Activated naive CD4-positive, alpha-beta T cell (primary cell): ENCODE measurements around the gene SLF2.

Experiments
- DNase-seq, 4 experiments: peaks; one replicate each; lab custom pipeline; 2025; lab: John Stamatoyannopoulos, UW

Gene SLF2, protein sequence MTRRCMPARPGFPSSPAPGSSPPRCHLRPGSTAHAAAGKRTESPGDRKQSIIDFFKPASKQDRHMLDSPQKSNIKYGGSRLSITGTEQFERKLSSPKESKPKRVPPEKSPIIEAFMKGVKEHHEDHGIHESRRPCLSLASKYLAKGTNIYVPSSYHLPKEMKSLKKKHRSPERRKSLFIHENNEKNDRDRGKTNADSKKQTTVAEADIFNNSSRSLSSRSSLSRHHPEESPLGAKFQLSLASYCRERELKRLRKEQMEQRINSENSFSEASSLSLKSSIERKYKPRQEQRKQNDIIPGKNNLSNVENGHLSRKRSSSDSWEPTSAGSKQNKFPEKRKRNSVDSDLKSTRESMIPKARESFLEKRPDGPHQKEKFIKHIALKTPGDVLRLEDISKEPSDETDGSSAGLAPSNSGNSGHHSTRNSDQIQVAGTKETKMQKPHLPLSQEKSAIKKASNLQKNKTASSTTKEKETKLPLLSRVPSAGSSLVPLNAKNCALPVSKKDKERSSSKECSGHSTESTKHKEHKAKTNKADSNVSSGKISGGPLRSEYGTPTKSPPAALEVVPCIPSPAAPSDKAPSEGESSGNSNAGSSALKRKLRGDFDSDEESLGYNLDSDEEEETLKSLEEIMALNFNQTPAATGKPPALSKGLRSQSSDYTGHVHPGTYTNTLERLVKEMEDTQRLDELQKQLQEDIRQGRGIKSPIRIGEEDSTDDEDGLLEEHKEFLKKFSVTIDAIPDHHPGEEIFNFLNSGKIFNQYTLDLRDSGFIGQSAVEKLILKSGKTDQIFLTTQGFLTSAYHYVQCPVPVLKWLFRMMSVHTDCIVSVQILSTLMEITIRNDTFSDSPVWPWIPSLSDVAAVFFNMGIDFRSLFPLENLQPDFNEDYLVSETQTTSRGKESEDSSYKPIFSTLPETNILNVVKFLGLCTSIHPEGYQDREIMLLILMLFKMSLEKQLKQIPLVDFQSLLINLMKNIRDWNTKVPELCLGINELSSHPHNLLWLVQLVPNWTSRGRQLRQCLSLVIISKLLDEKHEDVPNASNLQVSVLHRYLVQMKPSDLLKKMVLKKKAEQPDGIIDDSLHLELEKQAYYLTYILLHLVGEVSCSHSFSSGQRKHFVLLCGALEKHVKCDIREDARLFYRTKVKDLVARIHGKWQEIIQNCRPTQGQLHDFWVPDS

DNA sequence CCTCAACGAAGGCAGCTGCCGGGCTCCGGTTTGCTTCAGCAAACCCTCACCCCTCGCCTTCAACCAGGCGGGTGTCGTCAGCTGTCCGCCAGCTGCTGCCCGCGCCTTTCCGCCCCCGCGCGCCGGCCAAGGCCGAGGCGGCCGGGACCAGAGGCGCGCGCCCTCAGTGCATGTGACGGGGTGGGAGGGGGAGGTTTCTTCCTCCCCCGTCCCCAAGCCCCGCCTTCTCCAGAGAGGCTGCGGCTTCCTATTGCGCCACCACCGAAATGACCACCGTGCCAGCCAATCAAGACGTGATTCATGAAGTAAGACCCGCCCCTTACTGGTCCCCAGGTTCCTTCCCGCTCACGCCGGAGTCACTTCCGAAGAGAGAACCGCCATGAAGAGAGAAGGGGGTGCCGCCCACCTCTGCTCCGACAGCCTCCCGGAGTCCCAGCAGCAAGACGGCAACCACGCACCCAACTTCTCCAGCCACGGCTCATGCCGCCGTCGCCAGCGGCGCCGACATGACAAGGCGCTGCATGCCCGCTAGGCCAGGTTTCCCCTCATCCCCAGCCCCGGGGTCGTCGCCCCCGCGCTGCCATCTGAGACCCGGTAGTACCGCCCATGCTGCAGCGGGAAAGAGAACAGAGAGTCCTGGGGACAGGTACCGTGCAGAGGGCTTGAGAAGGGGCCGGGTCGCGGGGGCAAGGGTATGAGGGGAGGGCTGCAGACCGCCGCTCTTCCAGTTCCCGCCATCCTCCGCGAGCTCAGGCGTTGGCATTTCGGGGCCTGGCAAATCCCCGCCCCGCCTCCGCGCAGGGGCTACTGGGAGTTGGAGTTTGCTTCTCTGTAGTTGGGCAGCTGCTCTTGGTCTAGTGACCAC, at the start of gene SLF2:
TSS of gene SLF2 (plus strand) at position 359 of the 865 bp plus-strand sequence. CDS start at position 507, 148 bp downstream.
- peak; percentile 68 to 82 (median 78) for DNase-seq

DNA sequence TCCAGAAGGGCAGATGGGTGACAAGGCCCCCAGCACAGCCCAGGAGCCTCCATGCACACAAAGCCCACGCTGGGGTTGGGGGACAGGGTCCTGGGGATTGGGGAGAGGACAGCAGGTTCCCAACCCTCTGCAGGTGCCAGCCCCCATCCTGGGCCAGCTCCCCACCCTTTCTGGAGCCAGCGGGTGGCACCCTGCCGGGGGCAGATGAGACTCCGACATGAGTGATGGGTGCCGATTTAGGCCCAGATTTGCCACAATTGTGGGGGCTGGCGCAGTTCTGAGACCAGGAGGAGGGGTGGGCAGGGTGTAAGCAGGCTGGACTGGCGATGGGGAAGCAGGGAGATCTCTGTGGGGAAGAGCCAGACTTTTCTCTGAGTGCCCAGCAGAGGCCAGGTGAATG, 49.3 kb upstream of the SLF2 start:
- no peak for DNase-seq

GRCh38 chr10:100864036-100864885, 48.5 kb upstream of the SLF2 start:
- DNase-seq, result no peak

GRCh38 chr10:100864978-100865377, 47.8 kb upstream of the SLF2 start:
- no peak for DNase-seq

DNA sequence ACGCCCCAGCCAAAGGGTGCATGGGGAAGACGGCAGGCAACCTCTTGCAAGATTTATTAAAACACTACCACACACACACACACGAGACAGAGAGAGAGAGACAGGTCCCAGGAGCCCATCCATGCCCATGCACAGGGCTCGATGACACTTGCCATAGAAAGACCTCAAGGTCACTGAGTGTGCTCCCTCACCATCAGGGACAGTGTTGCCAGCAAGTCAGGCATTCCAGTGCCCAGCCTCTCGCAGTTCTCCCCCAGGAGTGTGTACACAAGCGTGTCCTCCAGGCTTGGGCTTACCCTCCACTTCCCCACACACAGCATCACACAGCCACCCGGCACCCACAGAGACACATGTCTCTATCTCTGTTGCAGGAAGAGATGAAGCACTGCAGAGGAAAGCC, 46.8 kb upstream of the SLF2 start:
- no peak for DNase-seq

- DNase-seq, result no peak
These were observed 46.1 kb upstream of the SLF2 start for GRCh38 chr10:100866575-100867098.

DNA sequence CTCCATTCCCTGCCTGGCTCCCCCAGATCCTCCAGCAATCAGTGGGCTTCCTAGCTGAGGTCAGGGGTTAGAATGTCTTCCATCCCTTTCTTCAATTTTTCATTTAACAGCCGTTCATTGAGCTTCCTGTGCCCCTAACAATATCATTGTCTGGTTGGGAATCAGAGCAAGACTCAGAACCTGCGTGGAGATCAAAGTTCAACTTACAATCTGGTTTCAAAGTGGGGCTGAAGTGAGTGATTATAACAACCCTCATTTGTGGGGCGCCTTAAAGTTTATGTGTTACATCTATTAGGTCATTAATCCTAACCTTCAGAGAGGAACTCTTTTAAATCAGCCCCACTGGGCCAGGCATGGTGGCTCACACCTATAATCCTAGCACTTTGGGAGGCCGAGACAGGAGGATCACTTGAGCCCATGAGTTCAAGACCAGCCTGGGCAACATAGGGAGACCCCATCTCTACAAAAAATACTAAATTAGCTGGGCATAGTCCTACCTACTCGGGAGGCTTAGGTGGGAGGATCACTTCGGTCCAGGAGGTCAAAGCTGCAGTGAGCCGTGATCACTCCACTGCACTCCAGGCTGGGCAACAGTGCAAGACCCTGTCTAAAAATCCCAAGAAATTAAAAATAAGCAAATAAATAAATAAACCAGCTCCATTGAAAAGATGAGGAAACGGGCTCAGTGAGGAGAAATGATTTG, 45.4 kb upstream of the SLF2 start:
- no peak for DNase-seq

- no peak for DNase-seq
These were observed 44.4 kb upstream of the SLF2 start for GRCh38 chr10:100868382-100868781.

DNA sequence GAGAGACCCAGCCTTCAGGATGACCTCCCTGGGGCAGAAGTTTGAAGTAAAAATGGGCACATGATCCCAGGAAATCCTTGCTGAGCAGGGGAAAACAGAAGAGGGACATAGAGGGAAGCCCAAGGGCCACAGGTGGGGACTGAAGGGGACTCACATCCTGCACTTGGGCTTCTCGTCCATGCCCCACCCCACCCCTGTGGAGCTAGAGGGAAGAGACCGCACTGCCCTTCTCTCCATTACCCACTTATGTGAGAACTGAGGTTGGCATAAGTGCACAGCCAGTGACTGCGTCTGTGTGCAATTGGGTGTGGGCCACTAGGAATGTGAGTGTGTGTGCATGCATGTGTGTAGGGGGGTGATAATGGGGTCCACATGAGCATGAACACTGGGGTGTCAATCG, 43.4 kb upstream of the SLF2 start:
- DNase-seq, result no peak

GRCh38 chr10:100872034-100872791, 40.5 kb upstream of the SLF2 start:
- DNase-seq, result peak in 2 of 4 experiments; percentile 12 to 18

GRCh38 chr10:100873146-100873826, 39.5 kb upstream of the SLF2 start:
- DNase-seq, result no peak

GRCh38 chr10:100873827-100874326, 38.9 kb upstream of the SLF2 start:
- no peak for DNase-seq

DNA sequence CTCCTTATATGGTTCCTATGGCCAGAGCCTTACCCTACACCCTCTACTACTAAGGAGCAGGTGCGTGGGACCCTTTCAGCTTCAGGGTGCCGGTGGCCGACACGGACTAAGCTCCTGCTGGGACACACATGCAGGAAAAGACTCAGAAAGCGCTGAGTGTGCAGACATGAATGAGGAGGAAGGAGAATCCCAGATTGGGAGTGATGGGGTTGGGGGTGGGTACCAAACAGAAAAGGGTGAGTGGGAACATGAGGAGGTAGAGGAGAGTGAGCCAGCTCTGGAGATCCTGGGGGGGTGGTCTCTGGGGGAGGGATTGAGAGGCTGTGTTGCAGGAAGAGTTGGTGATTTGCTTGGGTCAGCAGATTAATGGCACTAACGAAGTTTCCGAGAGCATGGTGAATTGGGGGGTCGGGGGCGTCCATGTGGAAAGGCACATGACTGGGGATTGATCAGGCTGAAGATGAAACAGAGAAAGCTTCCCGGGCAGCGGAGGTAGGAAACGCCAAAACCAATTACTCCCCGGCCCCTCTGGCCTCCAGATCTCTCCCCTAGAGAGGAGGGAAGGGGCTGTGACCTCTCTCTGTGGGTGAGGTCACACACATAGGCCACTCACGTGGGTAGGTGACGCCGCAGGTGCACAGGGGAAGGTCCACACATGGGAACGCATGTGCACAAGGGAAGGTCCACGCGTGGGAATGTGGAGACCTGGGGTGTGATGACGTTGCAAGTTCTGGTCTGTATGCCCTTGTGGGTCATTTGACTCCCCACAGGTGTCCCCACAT, 37.9 kb upstream of the SLF2 start:
- DNase-seq, result no peak

- no peak for DNase-seq
These were observed 37.1 kb upstream of the SLF2 start for GRCh38 chr10:100875484-100876166.

- no peak for DNase-seq
These were observed 35.9 kb upstream of the SLF2 start for GRCh38 chr10:100876585-100877460.

GRCh38 chr10:100877461-100877850, 35.3 kb upstream of the SLF2 start:
- no peak for DNase-seq
